Osteoblast (primary cell): ENCODE measurements around the gene GPR151. TPM values are rescaled to one million over a fixed set of nuclear protein-coding genes. Genes with fewer than 3 reads are reported as not detected.

Source experiments
- DNase-seq: peaks from one replicate; pipeline ENCODE4 v3.0.0; 2011; ENCODE audit warnings: low spot score, mixed read lengths; ENCODE audit not compliant: insufficient read length; ENCODE audit errors: missing footprints
- H2AFZ ChIP-seq: 2 replicates; pipeline ENCODE4 v1.6.0; 2011; ENCODE audit warnings: mild to moderate bottlenecking, low read length
- H3K27ac ChIP-seq: 2 replicates; pipeline ENCODE4 v1.5.1; 2011; ENCODE audit warnings: mild to moderate bottlenecking, low read depth, low read length, moderate library complexity
- H3K27me3 ChIP-seq: 2 replicates; pipeline ENCODE4 v1.6.0; 2012; ENCODE audit warnings: mild to moderate bottlenecking, control low read depth, inconsistent platforms, low read length, moderate library complexity; ENCODE audit not compliant: insufficient read depth
- H3K36me3 ChIP-seq: 2 replicates; pipeline ENCODE4 v1.5.1; 2011; ENCODE audit warnings: mild to moderate bottlenecking, low read length, control low read depth, moderate library complexity; ENCODE audit not compliant: insufficient read depth
- H3K4me1 ChIP-seq: 2 replicates; pipeline ENCODE4 v1.5.1; 2011; ENCODE audit warnings: mild to moderate bottlenecking, low read length, control low read depth, moderate library complexity; ENCODE audit not compliant: insufficient read depth
- H3K4me2 ChIP-seq: 2 replicates; pipeline ENCODE4 v1.6.0; 2011; ENCODE audit warnings: mild to moderate bottlenecking, low read length; ENCODE audit not compliant: insufficient read depth
- H3K4me3 ChIP-seq: fragments of 200-600 bp; sonication (generic); 3 replicates; pipeline ENCODE4 v1.5.1; 2012; ENCODE audit warnings: mild to moderate bottlenecking, low read length, inconsistent platforms; ENCODE audit not compliant: insufficient read depth
- H3K79me2 ChIP-seq: 2 replicates; pipeline ENCODE4 v1.6.0; 2012; ENCODE audit warnings: mild to moderate bottlenecking, low read length, control low read depth, inconsistent platforms; ENCODE audit not compliant: insufficient read depth
- H3K9me3 ChIP-seq: 2 replicates; pipeline ENCODE4 v1.5.1; 2011; ENCODE audit warnings: low read depth, low read length, control low read depth
- H4K20me1 ChIP-seq: 2 replicates; pipeline ENCODE4 v1.6.0; 2012; ENCODE audit warnings: mild to moderate bottlenecking, low read length, control low read depth; ENCODE audit not compliant: insufficient read depth
- total RNA-seq: library from RNA; depleted of rRNA; stranded (reverse); fragments of >200 nt; gene quantifications from 2 replicates; pipeline ENCODE4 v1.2.3, GENCODE V29; 2012
- TF ChIP-seq, protein P1 (sequence below): IDR thresholded peaks from 2 replicates; pipeline ENCODE4 v1.5.1; 2011; ENCODE audit warnings: mild to moderate bottlenecking, low read depth, low read length, moderate library complexity; ENCODE audit errors: extremely low read depth

Gene GPR151
- total RNA-seq, 1 donor: not detected

DNA sequence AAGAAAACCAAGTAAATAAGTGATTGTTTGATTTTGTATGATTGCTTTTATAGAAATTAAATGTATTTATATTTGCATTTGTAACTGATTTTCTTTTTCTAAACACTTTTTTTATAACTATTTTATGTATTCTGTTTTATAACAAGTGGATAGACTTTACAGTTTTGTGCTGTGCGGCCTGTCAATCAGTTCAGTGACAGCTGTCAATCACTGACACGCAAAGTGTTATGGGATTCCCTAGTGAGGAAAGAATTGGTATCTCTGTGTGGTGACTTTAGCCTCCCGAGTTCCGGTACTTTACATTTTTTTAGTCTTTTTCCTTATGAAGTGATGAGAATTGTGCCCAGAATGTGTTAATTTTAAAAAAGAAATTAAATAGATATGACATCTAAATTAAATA, 16.3 kb downstream of the GPR151 start:
- no peak overlapping the region for H3K4me2 ChIP-seq
- no peak overlapping the region for H2AFZ ChIP-seq
- no peaks in the 10 kb centered on the region for H3K27me3 ChIP-seq
- H3K36me3 ChIP-seq: peaks cover 9% of the 10 kb centered on the region
- H3K4me3 ChIP-seq: no peak overlapping the region
- no peaks in the 10 kb centered on the region for H4K20me1 ChIP-seq
- TF ChIP-seq, protein P1, sequence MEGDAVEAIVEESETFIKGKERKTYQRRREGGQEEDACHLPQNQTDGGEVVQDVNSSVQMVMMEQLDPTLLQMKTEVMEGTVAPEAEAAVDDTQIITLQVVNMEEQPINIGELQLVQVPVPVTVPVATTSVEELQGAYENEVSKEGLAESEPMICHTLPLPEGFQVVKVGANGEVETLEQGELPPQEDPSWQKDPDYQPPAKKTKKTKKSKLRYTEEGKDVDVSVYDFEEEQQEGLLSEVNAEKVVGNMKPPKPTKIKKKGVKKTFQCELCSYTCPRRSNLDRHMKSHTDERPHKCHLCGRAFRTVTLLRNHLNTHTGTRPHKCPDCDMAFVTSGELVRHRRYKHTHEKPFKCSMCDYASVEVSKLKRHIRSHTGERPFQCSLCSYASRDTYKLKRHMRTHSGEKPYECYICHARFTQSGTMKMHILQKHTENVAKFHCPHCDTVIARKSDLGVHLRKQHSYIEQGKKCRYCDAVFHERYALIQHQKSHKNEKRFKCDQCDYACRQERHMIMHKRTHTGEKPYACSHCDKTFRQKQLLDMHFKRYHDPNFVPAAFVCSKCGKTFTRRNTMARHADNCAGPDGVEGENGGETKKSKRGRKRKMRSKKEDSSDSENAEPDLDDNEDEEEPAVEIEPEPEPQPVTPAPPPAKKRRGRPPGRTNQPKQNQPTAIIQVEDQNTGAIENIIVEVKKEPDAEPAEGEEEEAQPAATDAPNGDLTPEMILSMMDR: no peak
- DNase-seq: no peak
- H3K27ac ChIP-seq: no peak overlapping the region
- no peaks in the 10 kb centered on the region for H3K4me1 ChIP-seq
- no peaks in the 10 kb centered on the region for H3K9me3 ChIP-seq
- no peaks in the 10 kb centered on the region for H3K79me2 ChIP-seq

DNA sequence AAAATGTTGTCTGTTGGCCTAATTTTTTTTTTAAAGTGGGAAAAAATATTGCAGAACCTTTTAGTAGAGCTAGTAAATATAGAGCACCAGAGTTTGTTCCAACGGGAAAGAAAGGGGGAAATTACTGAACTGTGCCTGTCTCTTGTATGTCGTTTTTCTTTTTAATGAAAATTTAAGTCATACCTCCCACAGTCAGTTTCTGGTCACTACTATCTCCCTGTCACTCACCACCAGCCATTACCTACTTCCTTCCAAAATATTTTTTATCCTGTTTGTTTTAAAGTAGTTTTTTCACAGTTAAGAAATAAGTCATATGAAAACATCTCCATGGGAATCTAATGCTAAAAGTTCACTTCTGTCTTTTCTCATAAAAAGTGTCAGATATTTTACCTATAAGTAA, 21.3 kb downstream of the GPR151 start:
- DNase-seq: no peak
- no peak overlapping the region for H3K4me3 ChIP-seq
- H3K27me3 ChIP-seq: no peaks in the 10 kb centered on the region
- H2AFZ ChIP-seq: no peak overlapping the region
- no peaks in the 10 kb centered on the region for H3K36me3 ChIP-seq
- no peaks in the 10 kb centered on the region for H3K79me2 ChIP-seq
- no peaks in the 10 kb centered on the region for H4K20me1 ChIP-seq
- H3K9me3 ChIP-seq: no peaks in the 10 kb centered on the region
- no peaks in the 10 kb centered on the region for H3K4me1 ChIP-seq
- no peak overlapping the region for H3K27ac ChIP-seq
- no peak overlapping the region for H3K4me2 ChIP-seq
- TF ChIP-seq, protein P1: no peak

DNA sequence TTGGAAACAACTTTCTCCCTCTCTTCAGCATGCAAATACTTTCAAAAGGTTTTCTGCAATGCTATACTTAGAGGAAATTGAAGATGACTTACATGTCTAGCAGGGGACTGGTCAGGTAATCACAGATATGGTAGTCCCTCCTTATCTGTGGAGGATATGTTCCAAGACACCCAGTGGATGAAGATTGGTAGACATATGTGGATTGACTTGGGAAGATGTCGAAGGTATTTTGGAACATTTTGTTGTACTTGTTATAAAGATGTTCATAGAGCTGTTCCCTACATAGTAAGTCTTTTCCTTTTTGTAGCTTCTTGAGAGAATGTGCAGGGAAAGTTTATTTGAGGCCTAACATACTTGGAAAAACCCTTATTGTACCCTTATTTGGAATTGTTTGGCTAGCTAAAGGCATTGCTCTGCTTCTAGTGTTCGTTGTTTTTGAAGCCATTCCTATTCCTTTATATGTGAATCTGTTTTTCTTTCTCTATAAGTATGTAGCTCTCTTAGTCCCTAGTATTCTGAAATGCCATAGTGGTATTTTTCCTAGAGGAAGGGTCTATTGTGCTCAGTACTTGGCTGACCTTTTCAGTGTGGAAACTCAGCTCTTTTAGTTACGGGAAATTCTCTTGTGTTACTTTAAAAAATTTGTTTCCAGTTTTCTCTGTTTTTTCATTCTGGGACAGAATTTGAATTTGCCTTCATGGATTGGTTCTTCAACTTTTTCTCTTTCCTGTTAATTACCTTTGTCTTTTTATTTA, 25.7 kb downstream of the GPR151 start:
- Histone ChIP-seq H3K27me3 (no peaks in the 10 kb centered on the region), H3K9me3 (no peaks in the 10 kb centered on the region), H4K20me1 (no peaks in the 10 kb centered on the region), H3K4me3 (no peak overlapping the region), H2AFZ (no peak overlapping the region), H3K4me1 (no peaks in the 10 kb centered on the region), H3K27ac (no peak overlapping the region), H3K79me2 (no peaks in the 10 kb centered on the region), H3K4me2 (no peak overlapping the region), H3K36me3 (peaks cover 14% of the 10 kb centered on the region)
- no peak for DNase-seq
- TF ChIP-seq, protein P1: no peak

DNA sequence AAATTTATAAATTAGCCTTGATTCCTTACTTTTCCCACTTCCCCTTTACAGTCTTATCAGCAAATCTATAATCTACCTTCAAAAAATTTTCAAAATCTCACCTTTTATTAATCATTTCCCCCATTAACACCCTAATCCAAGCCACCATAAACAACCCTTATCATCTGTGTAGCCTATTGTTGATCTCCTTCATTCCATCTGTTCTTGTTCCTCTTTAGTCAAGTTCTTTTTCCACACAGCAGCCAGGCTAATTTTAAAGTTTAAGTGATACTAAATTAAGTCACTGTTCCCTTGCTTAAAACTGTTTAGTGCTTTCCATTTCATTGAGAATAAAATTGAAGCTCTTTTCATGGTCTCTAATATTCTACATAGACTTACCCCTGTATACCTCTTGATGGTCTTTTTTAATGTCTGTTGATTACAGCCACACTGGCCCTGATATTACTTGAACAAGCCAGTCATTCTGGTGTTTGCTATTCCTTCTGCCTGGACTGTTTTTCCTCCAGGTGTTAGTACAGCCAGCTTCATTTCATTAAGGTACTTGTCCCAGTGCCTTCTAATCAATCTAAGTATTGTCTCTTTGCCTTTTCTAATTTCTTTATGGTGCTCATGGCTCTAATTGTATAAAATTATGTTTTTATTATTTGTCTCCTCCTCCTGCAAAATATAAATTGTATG, 31.1 kb downstream of the GPR151 start:
- Histone ChIP-seq H3K27ac (no peak overlapping the region), H3K4me2 (no peak overlapping the region), H2AFZ (no peak overlapping the region), H3K4me1 (no peaks in the 10 kb centered on the region), H3K36me3 (peaks cover 63% of the 10 kb centered on the region), H4K20me1 (no peaks in the 10 kb centered on the region), H3K4me3 (no peak overlapping the region), H3K79me2 (no peaks in the 10 kb centered on the region), H3K27me3 (no peaks in the 10 kb centered on the region), H3K9me3 (no peaks in the 10 kb centered on the region)
- TF ChIP-seq, protein P1: no peak
- DNase-seq: no peak
